GM12878 (cell line): ENCODE results near the gene ARHGEF6.

ENCODE experiments used
- CEBPB ChIP-seq, 2 experiments: fragments of 150-350 bp in 1 of 2; IDR thresholded peaks; 2 replicates each; pipeline ENCODE4 v1.6.1; 2012 to 2014; ENCODE audit warnings: low read depth in 2 of 2, low read length in 2 of 2, borderline replicate concordance in 1 of 2, inconsistent platforms in 1 of 2
- CTCF ChIP-seq, 3 experiments: IDR thresholded peaks in 2 of 3; conservative IDR thresholded peaks in 1 of 3; 2 replicates each; pipeline ENCODE4 v1.5.1; 2011; ENCODE audit warnings: low read depth in 3 of 3, low read length in 3 of 3, mild to moderate bottlenecking in 3 of 3, control low read depth in 2 of 3, moderate library complexity in 2 of 3, inconsistent platforms in 1 of 3, mixed read lengths in 1 of 3; ENCODE audit not compliant: control insufficient read depth in 2 of 3, insufficient read depth in 1 of 3; ENCODE audit errors: extremely low read depth in 1 of 3
- ELK1 ChIP-seq: IDR thresholded peaks from 2 replicates; pipeline ENCODE4 v1.6.1; 2012; ENCODE audit warnings: low read depth, low read length, improper control_type of control experiment
- EZH2 ChIP-seq: IDR thresholded peaks from 2 replicates; pipeline ENCODE4 v1.6.1; 2012; ENCODE audit warnings: low read depth, mild to moderate bottlenecking, control low read depth, inconsistent platforms, low read length, borderline replicate concordance; ENCODE audit not compliant: control insufficient read depth
- HCFC1 ChIP-seq: fragments of 150-350 bp; IDR thresholded peaks from 2 replicates; pipeline ENCODE4 v1.6.1; 2014; ENCODE audit warnings: low read length
- HDGF ChIP-seq: fragments of 450-650 bp; IDR thresholded peaks from 2 replicates; pipeline ENCODE4 v1.6.1; 2016; ENCODE audit warnings: antibody characterized with exemption
- PAX8 ChIP-seq: fragments of 450-650 bp; IDR thresholded peaks from 2 replicates; pipeline ENCODE4 v1.6.1; 2017; ENCODE audit warnings: mild to moderate bottlenecking, moderate library complexity
- POLR2A ChIP-seq: IDR thresholded peaks from 2 replicates; pipeline ENCODE4 v1.6.1; 2011; ENCODE audit warnings: low read depth, mild to moderate bottlenecking, low read length
- RAD51 ChIP-seq: fragments of 450-650 bp; IDR thresholded peaks from 2 replicates; pipeline ENCODE4 v1.6.1; 2016; ENCODE audit warnings: moderate library complexity, mild to moderate bottlenecking, inconsistent platforms
- SIN3A ChIP-seq: IDR thresholded peaks from 2 replicates; pipeline ENCODE4 v1.6.1; 2012; ENCODE audit warnings: low read depth, low read length, improper control_type of control experiment
- TBL1XR1 ChIP-seq: IDR thresholded peaks from 2 replicates; pipeline ENCODE4 v1.6.1; 2012; ENCODE audit warnings: low read depth, low read length, improper control_type of control experiment
- USF1 ChIP-seq: IDR thresholded peaks from 2 replicates; pipeline ENCODE4 v1.6.1; 2011; ENCODE audit warnings: borderline replicate concordance, low read depth, mild to moderate bottlenecking, moderate library complexity, mixed read lengths, low read length; ENCODE audit not compliant: insufficient read depth; ENCODE audit errors: extremely low read length
- USF2 ChIP-seq: IDR thresholded peaks from 2 replicates; pipeline ENCODE4 v1.6.1; 2011; ENCODE audit warnings: low read depth, low read length, improper control_type of control experiment, borderline replicate concordance

- TF ChIP-seq TBL1XR1 (no peak), POLR2A (no peak), SIN3A (no peak), RAD51 (no peak), USF2 (no peak), HDGF (no peak), EZH2 (no peak), PAX8 (no peak), CEBPB (IDR thresholded peaks at IDR 0.05; ENCODE audit: borderline replicate concordance in 1 of 2, low read depth in 2 of 2, low read length in 2 of 2) (no peak), USF1 (no peak), HCFC1 (no peak), CTCF (IDR thresholded peaks at IDR 0.05 in 2 of 3, conservative IDR thresholded peaks at IDR 0.05 in 1 of 3; ENCODE audit: control insufficient read depth in 2 of 3, extremely low read depth in 1 of 3, insufficient read depth in 1 of 3, low read depth in 3 of 3, low read length in 3 of 3) (no peak), ELK1 (no peak)
These were observed 49.4 kb downstream of the ARHGEF6 start for GRCh38 chrX:136731207-136731782.
